Stimulated activated CD8-positive, alpha-beta memory T cell treated with anti-CD3 and anti-CD28 coated beads, Interleukin-7, amount 100 ng/mL, for 24 hours (primary cell): ENCODE data around the gene IRS2.
"Not testable (repeated sequence)": the region's sequence is repeated elsewhere in the genome, so short reads cannot be mapped to it uniquely, and the experiment has no call there.

Experiments used
- DNase-seq: peaks from one replicate; pipeline ENCODE4 v3.0.0-alpha.2; 2020; ENCODE audit warnings: low read depth

The IRS2 gene

GRCh38 chr13:109786457-109787134 lies at the start of gene IRS2:
Gene IRS2 (minus strand): TSS chr13:109786583. CDS start chr13:109786053, 530 bp downstream.
- peak; percentile 76 for DNase-seq

- no peak for DNase-seq
Measured at GRCh38 chr13:109834973-109835720, 48.8 kb upstream of the IRS2 start.

GRCh38 chr13:109833940-109834339 lies 47.6 kb upstream of the IRS2 start:
- no peak for DNase-seq

- DNase-seq: no peak
Measured at GRCh38 chr13:109833071-109833470, 46.7 kb upstream of the IRS2 start.

- DNase-seq: not testable (repeated sequence)
Measured at GRCh38 chr13:109828591-109829316, 42.4 kb upstream of the IRS2 start.

- DNase-seq: not testable (repeated sequence)
Measured at GRCh38 chr13:109823201-109823600, 36.8 kb upstream of the IRS2 start.

- DNase-seq: no peak
Measured at GRCh38 chr13:109821103-109821502, 34.7 kb upstream of the IRS2 start.

- no peak for DNase-seq
Measured at GRCh38 chr13:109819874-109820273, 33.5 kb upstream of the IRS2 start.

GRCh38 chr13:109818886-109819285 lies 32.5 kb upstream of the IRS2 start:
- DNase-seq: no peak

- no peak for DNase-seq
Measured at GRCh38 chr13:109817591-109818535, 31.5 kb upstream of the IRS2 start.

- DNase-seq: no peak
Measured at GRCh38 chr13:109816808-109817203, 30.4 kb upstream of the IRS2 start.

- no peak for DNase-seq
Measured at GRCh38 chr13:109816112-109816807, 29.9 kb upstream of the IRS2 start.

GRCh38 chr13:109815651-109816050 lies 29.3 kb upstream of the IRS2 start:
- no peak for DNase-seq

GRCh38 chr13:109813663-109814062 lies 27.3 kb upstream of the IRS2 start:
- DNase-seq: no peak

- DNase-seq: no peak
Measured at GRCh38 chr13:109812382-109812781, 26.0 kb upstream of the IRS2 start.

- DNase-seq: no peak
Measured at GRCh38 chr13:109810761-109811510, 24.6 kb upstream of the IRS2 start.

- no peak for DNase-seq
Measured at GRCh38 chr13:109809216-109809932, 23.0 kb upstream of the IRS2 start.

GRCh38 chr13:109807345-109807744 lies 21.0 kb upstream of the IRS2 start:
- no peak for DNase-seq

- DNase-seq: no peak
Measured at GRCh38 chr13:109804654-109805053, 18.3 kb upstream of the IRS2 start.

GRCh38 chr13:109803825-109804224 lies 17.4 kb upstream of the IRS2 start:
- DNase-seq: no peak
